Esophagus squamous epithelium (tissue), 5 donors: ENCODE data around the gene WDR33. TPM values are rescaled to one million over a fixed set of nuclear protein-coding genes. Genes with fewer than 3 reads are reported as not detected.
A peak's percentile ranks its signal among the peaks of the same experiment; 100 is the strongest.

Source experiments
- DNase-seq: peaks from one replicate; lab custom pipeline; 2025; lab: John Stamatoyannopoulos, UW
- H3K27ac ChIP-seq, 4 donors: fragments of 200-600 bp; sonication (generic); one replicate each; pipeline ENCODE4 v1.5.1; 2016 to 2019; ENCODE audit warnings: mild to moderate bottlenecking in 1 of 4
- H3K27me3 ChIP-seq, 4 donors: fragments of 200-600 bp; sonication (generic); 1 replicate in 3 of 4; 2 replicates in 1 of 4; pipeline versions ENCODE4 v1.5.1 to v1.6.0; 2017 to 2021; ENCODE audit warnings: antibody characterized with exemption in 1 of 4
- H3K36me3 ChIP-seq, 3 donors: fragments of 200-600 bp; sonication (generic); one replicate each; pipeline ENCODE4 v1.5.1; 2016 to 2019
- H3K4me1 ChIP-seq, 3 donors: fragments of 200-600 bp; sonication (generic); one replicate each; pipeline ENCODE4 v1.5.1; 2017 to 2019
- H3K4me3 ChIP-seq, 4 donors: fragments of 200-600 bp; sonication (generic); 1 replicate in 3 of 4; 2 replicates in 1 of 4; pipeline ENCODE4 v1.5.1; 2016 to 2019; ENCODE audit warnings: mild to moderate bottlenecking in 2 of 4, moderate library complexity in 1 of 4
- H3K9me3 ChIP-seq, 3 donors: fragments of 200-600 bp; sonication (generic); one replicate each; pipeline ENCODE4 v1.5.1; 2016 to 2019
- POLR2A ChIP-seq, 4 donors: fragments of 450-650 bp; IDR thresholded peaks; one replicate each; pipeline ENCODE4 v1.6.1; 2017; ENCODE audit warnings: antibody characterized with exemption in 4 of 4, mild to moderate bottlenecking in 4 of 4, moderate library complexity in 3 of 4
- WGBS, 2 donors: methylation state at CpG; one replicate each; pipeline ENCODE4 v1.1.5; 2018; 5-methylcytosine and 5-hydroxymethylcytosine counted together
- intact Hi-C: fragments of 100-400 bp; cut with DNase I; formaldehyde crosslinking; loops from one replicate; pipeline ENCODE4 v1.15.0; 2022
- total RNA-seq, 4 donors: library from RNA; depleted of rRNA; stranded (reverse); fragments of >200 nt; gene quantifications; one replicate each; pipeline ENCODE4 v1.1.0, GENCODE V29; 2016
- TF ChIP-seq, protein P1 (sequence below), 6 experiments: fragments of 450-650 bp in 4 of 6; fragments of 200-600 bp in 2 of 6; sonication (generic) in 2 of 6; IDR thresholded peaks; one replicate each; pipeline ENCODE4 v1.5.1; 2016 to 2019; ENCODE audit warnings: antibody characterized with exemption in 6 of 6, mild to moderate bottlenecking in 4 of 6, moderate library complexity in 4 of 6
- donor health status: DM: yes; HTN: yes; CAD: no.

The WDR33 gene
- total RNA-seq, 4 donors from 2014 or later: 15.6 to 41.8 (median 26.0) TPM

DNA sequence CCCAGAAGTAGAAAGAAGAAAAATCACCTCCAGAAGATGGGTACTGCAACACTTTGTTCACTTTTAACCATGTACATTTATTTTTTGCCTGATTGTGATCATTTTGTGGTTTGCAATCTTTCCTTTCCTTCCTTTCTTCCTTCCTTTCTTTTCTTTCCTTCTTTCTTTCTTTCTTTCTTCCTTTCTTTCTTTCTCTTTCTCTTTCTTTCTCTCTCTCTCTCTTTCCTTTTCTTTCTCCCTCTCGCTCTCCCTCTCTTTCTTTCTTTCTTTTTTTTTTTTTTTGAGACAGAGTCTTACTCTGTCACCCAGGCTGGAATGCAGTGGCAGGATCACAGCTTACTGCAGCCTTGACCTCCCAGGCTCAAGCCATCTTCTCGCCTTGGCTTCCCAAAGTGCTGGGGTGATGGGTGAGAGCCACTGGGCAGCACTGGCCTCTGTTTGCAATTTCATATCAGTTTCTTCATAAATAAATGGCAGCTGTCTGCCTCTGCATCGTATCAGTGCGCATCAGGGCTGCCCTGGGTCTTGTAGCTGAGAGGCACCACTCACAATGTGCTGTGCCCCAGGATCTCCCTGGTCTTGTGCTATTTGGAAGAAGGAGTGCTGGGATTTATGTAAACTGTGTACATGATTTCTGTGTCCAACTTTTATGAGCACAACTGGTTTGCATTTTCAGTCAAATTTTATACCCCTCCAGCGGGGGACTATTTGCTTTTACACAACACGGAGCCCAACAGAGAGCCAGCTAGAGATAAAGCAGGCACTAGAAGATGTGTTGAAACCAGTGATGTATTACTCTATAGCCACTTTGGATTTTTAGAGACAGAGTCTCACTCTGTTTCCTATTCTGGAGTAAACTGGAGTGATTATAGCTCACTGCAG, 128.8 kb downstream of the WDR33 start:
- Histone ChIP-seq H3K36me3 (no peaks in the 10 kb centered on the region), H3K4me3 (no peak overlapping the region), H3K4me1 (peaks cover 4 to 58% (median 7%) of the 10 kb centered on the region in 3 donors), H3K27me3 (peaks cover 0 to 4% (median 0%) of the 10 kb centered on the region in 4 donors), H3K9me3 (no peaks in the 10 kb centered on the region), H3K27ac (peak overlapping the region in 1 of 4 donors; percentile 50)
- TF ChIP-seq, protein P1, sequence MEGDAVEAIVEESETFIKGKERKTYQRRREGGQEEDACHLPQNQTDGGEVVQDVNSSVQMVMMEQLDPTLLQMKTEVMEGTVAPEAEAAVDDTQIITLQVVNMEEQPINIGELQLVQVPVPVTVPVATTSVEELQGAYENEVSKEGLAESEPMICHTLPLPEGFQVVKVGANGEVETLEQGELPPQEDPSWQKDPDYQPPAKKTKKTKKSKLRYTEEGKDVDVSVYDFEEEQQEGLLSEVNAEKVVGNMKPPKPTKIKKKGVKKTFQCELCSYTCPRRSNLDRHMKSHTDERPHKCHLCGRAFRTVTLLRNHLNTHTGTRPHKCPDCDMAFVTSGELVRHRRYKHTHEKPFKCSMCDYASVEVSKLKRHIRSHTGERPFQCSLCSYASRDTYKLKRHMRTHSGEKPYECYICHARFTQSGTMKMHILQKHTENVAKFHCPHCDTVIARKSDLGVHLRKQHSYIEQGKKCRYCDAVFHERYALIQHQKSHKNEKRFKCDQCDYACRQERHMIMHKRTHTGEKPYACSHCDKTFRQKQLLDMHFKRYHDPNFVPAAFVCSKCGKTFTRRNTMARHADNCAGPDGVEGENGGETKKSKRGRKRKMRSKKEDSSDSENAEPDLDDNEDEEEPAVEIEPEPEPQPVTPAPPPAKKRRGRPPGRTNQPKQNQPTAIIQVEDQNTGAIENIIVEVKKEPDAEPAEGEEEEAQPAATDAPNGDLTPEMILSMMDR (IDR thresholded peaks at IDR 0.05): no peak
- no peak for TF ChIP-seq POLR2A (IDR thresholded peaks at IDR 0.05)
- no peak for DNase-seq
- intact Hi-C loops: no loop called here
- 88 to 89% methylated on average over 4 to 6 of the region's 6 CpGs for WGBS, 2 donors

DNA sequence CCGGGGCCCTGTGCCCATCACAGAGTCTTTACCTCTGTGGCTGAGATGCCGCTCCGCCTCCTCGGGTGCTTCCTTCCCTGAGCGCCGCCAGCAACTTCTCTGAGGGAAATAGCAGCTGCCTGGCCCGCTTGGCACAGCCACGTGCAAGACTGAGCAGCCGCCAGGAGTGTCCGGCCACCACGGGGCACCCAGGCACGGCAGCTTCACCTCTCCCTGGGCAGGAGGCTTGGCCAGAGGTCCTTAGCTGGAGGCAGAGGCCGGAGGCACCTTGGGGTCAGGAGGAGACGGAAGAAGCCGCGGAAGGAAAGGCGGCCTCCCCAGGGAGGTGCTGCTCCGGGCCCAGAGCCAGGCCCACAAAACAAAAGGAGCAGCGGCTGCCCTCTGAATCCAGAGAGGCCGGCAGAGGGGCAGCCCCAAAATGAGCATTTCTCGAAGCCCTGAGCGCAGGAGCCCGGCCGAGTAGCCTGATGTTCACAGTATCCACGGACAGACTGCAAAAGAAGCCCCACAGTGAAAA, 129.6 kb downstream of the WDR33 start:
- intact Hi-C loops: no loop called here
- no peak for TF ChIP-seq POLR2A (IDR thresholded peaks at IDR 0.05)
- TF ChIP-seq, protein P1 (IDR thresholded peaks at IDR 0.05): no peak
- 41 to 50% methylated on average over 5 to 13 of the region's 25 CpGs for WGBS, 2 donors
- peak overlapping the region in 2 of 4 donors; percentile 27 to 50 for H3K4me3 ChIP-seq
- H3K27me3 ChIP-seq: peaks cover 0 to 12% (median 0%) of the 10 kb centered on the region in 4 donors
- H3K9me3 ChIP-seq: no peaks in the 10 kb centered on the region
- no peaks in the 10 kb centered on the region for H3K36me3 ChIP-seq
- DNase-seq: no peak
- peaks cover 4 to 64% (median 7%) of the 10 kb centered on the region in 3 donors for H3K4me1 ChIP-seq
- H3K27ac ChIP-seq: peak overlapping the region in 2 of 4 donors; percentile 17 to 57

- no peak for DNase-seq
- H3K4me3 ChIP-seq: peak overlapping the region in 2 of 4 donors; percentile 27 to 50
Measured at GRCh38 chr2:127680706-127681287, 130.2 kb downstream of the WDR33 start.

GRCh38 chr2:127679680-127680361, 131.2 kb downstream of the WDR33 start:
- Histone ChIP-seq H3K4me3 (no peak overlapping the region), H3K27ac (no peak overlapping the region), H3K27me3 (peaks cover 0 to 27% (median 0%) of the 10 kb centered on the region in 4 donors), H3K9me3 (no peaks in the 10 kb centered on the region), H3K36me3 (no peaks in the 10 kb centered on the region), H3K4me1 (peaks cover 5 to 65% (median 11%) of the 10 kb centered on the region in 3 donors)
- WGBS, 2 donors: 60 to 67% methylated on average over 1 to 7 of the region's 15 CpGs
- DNase-seq: no peak
- intact Hi-C loops: no loop called here
- no peak for TF ChIP-seq POLR2A (IDR thresholded peaks at IDR 0.05)
- TF ChIP-seq, protein P1 (IDR thresholded peaks at IDR 0.05): no peak

More at GRCh38 chr2:127680706-127681287, 130.2 kb downstream of the WDR33 start:
- Histone ChIP-seq H3K27me3 (peaks cover 0 to 17% (median 0%) of the 10 kb centered on the region in 4 donors), H3K27ac (peak overlapping the region in 2 of 4 donors; percentile 17 to 57), H3K9me3 (no peaks in the 10 kb centered on the region), H3K4me1 (peaks cover 4 to 64% (median 7%) of the 10 kb centered on the region in 3 donors), H3K36me3 (no peaks in the 10 kb centered on the region)
- intact Hi-C loops: no loop called here
- TF ChIP-seq POLR2A (IDR thresholded peaks at IDR 0.05): no peak
- TF ChIP-seq, protein P1 (IDR thresholded peaks at IDR 0.05): no peak
- 85 to 95% methylated on average over 8 of the region's 19 CpGs for WGBS, 2 donors
